Vagina (tissue), 2 donors: ENCODE data around the gene TMEM203.

Experiments used
- CTCF ChIP-seq, 3 experiments: fragments of 450-650 bp in 2 of 3; fragments of 200-600 bp in 1 of 3; sonication (generic) in 1 of 3; IDR thresholded peaks; one replicate each; pipeline ENCODE4 v1.5.1; 2017 to 2019; ENCODE audit warnings: antibody characterized with exemption in 3 of 3, mild to moderate bottlenecking in 2 of 3, moderate library complexity in 2 of 3
- POLR2A ChIP-seq, 2 donors: fragments of 450-650 bp; IDR thresholded peaks; one replicate each; pipeline ENCODE4 v1.6.1; 2017; ENCODE audit warnings: antibody characterized with exemption in 2 of 2, mild to moderate bottlenecking in 2 of 2, moderate library complexity in 2 of 2
- POLR2AphosphoS5 ChIP-seq, 2 donors: sonication (generic); formaldehyde crosslinking; IDR thresholded peaks; one replicate each; pipeline ENCODE4 v1.9.0; 2017; ENCODE audit warnings: antibody characterized with exemption in 2 of 2, mild to moderate bottlenecking in 2 of 2, low read depth in 1 of 2; ENCODE audit not compliant: insufficient read depth in 1 of 2

DNA sequence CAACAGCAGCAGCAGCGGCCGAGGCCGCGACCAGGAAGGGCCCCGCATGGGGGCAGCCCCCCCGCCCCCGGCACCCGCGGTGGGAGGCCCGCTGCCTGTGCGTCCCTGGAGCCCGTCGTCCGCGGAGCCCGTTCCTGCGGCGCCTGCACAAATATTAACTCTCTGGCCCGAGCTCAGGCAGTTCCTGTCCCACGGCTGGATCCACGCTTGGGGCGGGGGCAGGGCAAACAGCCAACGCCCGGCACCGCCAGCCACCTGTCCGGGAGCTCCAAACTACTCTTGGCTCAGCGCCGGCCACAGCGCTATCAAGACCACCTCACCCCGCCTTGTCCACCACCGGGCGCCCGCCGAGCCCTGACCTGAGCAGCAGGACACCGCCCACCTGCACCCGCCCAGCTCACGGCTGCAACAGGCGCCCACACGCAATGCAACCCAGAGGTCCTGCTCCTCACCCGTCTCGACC lies 35.5 kb downstream of the TMEM203 start, which contains the start of gene LRRC26:
- TF ChIP-seq POLR2A (IDR thresholded peaks at IDR 0.05) (no peak), CTCF (IDR thresholded peaks at IDR 0.05) (no peak), POLR2AphosphoS5 (IDR thresholded peaks at IDR 0.05; ENCODE audit: insufficient read depth in 1 of 2, low read depth in 1 of 2) (no peak)
